Brain pericyte (primary cell): ENCODE measurements around the gene COL26A1.
"Not testable (repeated sequence)": the region's sequence is repeated elsewhere in the genome, so short reads cannot be mapped to it uniquely, and the experiment has no call there.

Experiments used
- DNase-seq: peaks from one replicate; pipeline ENCODE4 v3.0.0-alpha.2; 2012; ENCODE audit warnings: low read depth, low spot score

COL26A1 gene

DNA sequence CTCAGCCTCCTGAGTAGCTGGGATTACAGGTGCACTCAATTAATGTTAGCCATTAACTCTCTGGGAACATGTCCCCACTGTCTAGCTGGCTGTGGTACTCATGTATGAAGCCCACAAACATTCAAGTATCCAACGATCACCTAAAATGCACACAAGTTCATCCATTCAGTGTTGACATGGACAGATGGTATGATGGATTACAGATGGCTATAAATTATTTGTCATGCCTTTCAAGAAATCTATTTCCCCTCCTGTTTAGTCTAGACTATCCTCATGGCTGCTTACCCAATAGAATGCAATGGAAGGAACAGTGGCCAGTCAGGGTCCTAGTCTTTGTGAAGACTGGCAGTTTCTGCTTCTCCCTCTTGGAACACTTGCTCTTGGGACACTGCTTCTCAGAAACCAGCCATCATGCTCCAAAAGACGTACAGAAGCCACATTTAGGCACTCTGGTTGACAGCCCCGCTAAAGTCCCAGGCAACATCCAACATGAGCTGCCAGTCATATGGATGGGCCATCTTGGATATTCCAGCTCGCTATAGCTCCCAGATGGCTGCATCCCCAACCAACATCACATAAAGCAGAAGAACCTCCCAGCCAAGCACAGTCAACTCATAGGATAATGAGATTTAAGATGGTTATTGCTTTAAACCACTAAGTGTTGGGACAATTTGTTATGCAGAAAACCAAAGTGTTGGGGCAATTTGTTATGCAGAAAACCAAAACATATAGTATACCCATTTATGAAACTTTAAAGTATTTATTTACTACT is 233.3 kb downstream of the COL26A1 start:
- DNase-seq = no peak

DNA sequence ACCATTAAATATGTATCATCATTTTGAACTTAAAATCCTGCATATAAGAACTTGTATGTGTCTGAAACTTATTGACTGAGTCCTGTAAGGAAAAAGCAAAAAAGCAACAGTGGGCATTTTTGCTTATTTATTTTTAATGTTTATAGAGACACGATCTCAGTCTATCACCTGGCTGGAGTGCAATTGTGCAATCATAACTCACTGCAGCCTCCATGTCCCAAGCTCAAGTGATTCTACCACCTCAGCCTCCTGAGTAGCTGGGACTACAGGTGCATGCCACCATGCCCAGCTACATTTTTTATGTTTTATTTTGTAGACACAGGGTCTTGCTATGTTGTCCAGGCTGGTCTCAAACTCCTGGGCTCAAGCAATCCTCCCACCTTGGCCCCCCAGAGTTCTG is 234.2 kb downstream of the COL26A1 start:
- DNase-seq = no peak

DNA sequence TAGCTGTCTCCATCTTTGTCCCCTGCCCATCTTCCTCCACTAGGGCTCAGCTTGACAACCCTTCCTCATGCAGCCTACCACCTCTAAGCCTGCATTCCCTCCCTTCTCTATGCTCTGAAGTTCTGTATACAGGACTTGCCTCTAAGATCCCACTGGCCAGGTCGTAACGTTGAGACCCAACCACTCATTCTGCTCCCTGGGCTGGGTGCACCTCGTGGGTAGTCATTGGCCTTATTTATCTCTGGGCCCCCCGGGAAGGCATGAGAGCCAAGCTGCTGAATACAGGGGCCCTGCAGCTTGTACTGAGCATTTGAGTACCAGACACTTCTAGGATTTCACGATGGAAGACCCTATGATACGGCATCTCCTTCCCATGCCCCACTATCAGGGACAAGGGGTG is 235.3 kb downstream of the COL26A1 start:
- DNase-seq = no peak

DNA sequence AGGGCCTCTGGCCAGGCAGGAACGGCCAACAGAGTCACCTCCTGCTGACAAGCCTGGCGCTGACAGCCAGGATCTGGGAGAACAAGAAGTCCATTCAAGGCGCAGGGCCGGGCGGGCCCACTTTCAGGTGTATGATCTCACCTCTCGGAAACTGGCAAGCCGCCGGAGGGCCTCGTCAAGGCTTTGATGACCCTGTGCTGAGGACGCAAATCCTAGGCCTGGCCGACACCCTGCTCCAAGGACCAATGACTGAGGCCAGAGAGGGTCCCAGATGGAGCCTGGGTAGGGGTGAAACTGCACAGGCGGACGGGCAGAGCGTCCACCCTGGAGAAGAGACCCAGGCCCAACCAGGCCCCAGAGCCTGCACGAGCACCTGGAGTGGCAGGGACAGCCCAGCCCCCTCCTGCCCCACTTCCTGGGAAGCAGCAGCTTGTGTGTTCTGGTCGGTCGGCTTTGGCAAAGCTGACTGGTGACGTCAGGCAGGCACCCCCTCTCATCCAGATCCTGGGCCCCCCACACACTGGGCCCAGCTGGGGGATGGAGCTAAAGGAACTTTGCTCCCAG is 235.8 kb downstream of the COL26A1 start:
- no peak for DNase-seq

DNA sequence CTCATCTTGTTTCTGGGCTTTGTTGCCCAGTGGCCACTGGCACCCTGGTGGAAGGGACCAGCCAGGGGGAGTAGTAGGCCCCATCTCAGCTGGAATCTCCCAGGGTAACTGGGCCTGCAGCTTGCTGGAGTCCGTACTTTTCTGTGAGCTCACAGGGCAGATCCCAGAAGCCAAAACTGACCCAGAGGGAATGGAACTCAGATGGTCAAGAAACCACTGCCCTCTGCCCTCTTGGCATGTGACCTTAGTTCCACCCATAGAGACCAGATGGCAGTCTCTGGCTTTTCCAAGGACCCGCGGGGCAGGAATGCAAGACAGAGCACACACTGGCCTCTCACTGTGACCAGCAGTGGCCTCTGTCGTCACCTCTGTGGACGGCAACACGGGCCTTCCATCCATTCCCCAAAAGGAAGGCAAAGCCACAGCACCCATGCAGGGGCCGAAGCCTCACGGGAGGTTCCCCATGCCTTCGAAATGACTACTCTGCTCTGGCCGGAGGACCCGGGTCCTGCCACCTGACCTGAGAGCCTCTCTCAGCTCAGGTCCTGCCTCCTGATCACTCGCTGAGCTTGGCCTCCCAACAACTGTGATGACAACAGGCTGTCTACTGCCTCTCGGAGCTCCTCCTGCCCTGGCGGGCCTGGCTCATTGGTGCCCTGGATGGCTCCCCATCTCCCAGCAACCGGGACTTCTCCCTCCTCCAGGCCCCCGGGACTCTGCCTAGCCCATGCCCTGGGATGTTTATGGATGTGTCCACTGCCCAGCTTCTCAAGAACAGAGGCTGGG is 236.5 kb downstream of the COL26A1 start:
- no peak for DNase-seq

DNA sequence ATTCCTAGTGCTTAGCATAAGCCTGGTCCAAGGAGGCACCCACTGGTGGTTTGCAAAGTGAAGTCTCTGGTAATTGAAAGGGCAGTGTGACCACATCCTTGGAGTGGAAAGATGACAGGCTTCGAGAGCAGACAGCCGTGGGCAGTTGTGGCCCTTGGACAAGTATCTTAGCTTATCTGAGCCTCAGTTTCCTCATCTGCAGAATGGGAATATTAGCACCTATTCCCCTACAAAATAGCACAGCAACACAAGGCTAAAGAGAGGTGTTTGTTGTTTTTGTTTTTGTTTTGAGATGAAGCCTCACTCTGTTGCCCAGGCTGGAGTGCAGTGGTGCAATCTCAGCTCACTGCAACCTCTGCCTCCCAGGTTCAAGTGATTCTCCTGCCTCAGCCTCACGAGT is 237.1 kb downstream of the COL26A1 start:
- DNase-seq = no peak

DNA sequence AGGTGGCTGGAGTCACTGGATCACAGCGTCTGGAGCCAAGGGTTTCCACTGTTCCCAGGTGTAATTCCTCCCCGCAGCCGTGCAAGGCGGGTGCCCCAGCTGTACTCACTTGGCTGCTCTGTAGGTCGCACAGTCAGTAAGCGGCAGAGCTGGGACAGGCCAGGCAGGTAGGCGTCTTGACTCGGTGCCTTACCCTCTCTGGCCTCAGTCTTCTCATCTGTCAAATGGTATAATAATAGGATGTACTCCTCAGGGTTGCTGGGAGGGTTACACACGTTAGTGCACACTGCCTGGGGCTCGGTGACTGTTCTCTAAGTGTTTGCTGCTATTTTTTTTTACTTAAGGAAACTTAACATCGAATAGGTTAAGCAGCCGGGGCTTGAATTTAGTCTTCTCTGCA is 239.4 kb downstream of the COL26A1 start:
- DNase-seq = no peak

DNA sequence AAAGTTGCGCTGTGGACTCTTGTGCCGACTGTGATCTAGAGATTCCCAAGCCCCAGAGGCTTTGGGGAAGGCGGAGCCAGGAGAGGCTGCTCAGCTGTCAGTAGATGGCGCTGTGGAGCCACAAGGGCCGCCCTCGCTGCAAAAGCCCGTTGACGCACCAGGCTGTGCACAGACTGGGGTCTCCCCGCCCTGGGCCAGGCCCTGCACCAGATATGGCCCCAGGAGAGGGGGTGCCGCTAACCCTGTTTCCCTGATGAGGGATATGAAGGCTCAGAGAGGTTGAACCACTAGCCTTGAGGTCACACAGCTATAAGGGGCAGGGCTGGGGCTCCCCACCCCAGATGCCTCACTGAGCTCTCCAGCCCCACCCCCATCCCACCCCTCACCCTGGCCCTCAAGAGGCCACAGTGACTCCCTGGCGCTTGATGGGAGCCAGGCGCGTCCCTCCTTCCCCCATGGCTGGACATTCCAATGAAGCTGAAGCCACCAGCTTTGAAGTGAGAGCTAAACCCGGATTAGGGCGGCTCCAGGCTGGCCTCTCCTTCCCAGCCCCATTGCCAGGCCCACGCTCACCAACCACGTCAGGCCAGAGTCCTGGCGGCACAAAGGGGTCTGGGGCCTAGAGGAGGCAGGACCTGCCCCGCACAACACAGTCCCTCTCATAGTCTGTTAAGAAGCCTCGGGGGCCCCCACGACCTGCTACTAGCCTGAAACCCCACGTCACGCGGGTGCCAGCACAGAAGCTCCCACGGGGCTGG is 240.0 kb downstream of the COL26A1 start:
- no peak for DNase-seq

DNA sequence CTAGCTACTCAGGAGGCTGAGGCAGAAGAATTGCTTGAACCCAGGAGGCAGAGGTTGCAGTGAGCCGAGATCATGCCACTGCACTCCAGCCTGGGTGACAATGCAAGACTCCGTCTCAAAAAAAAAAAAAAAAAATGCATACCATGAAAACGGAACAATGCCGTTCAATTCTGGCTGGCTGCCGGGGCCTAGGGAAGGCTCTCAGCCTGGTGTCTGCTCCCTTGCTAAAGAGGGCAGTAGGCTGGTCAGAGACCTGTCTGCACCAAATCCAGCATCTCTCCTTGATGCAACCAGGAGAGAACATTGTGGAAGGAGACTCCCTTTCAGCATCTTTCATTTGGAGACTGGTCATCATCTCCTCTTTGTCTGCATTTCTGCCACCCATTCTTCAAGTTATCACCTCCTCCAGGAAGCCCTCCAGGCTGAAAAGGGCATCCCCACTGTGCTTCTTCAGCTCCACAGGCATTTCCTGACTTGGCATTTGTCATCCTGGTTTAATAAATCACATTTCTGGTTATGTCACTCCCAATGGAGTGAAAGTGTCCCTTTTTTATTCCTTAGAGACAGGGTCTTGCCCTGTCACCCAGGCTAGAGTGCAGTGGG is 241.8 kb downstream of the COL26A1 start:
- no peak for DNase-seq

DNA sequence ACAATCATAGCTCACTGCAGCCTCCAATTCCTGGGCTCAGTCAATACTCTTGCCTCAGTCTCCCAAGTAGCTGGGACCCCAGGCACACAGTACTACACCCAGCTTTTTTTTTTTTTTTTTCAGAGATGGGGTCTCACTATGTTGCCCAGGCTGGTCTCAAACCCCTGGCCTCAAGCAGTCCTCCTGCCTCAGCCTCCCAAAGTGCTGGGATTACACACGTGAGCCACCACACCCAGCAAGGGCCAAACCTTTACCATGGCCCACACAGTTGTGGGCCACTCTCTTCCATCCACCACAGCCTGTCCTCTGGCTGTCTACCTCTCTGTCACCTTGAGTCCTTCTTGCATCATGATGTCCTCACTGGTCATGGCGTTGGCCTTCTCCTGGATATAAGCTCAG is 242.3 kb downstream of the COL26A1 start:
- DNase-seq = not testable (repeated sequence)

DNA sequence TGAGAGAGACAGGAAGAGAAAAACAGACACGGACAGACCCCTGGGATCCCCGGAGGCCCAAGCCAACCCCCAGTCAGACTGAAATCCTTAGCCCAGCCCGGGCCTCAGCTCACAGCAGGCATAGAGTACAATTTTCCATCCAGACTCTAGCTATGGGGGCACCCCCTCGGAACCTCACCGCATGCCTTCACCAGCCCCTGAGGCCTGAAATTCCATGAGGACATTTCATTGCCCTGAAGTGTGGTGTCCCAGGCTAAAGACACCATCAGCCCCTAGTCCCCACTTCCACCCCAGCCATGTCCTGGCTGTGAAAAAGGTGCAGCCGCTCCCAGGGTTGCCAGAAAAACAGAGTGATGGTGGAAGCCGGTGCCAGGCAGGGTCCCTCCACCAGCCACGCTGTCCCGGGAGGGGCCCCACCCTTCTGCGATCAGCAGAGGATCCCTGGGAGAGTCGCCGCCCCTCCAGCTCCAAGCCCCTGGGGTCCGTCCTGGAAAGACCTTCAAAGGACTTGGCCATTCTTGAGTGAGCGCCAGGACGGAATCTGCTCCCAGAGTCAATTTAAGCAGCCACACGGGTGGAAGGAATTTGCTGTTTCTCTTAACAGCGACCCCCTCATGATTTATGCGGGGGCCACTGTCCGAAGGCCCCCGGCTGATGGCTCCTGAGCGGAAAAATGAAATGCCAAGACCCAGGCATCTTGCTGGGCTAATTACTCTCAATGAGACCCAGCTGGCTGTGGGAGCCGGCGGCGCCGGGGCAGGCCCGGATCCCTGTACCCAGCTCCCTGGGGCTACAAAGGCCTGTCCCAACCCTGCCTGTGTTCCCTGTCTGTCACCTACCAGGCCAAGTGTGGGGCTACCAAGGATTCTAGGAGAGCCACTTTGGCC is 243.2 kb downstream of the COL26A1 start:
- no peak for DNase-seq

DNA sequence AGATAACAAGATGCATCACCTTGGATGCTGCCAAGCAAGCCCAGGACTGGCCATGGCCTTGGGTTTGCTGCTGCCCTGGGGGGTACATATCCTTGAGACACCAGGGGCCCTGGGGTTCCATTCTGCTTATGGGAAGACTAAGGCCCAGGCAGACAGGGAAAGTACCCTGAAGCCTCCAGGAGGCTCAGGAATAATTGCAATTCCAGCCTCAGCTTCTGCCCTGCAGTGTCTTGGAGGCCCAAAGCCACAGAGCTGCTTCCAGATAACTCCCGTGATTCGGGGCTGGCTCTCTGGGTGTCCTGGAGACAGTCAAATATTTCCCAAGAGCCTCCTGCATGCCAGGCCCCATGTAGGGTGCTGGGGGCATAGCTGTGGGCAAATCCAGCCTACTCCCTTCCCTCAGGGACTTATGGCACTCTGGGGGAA is 243.8 kb downstream of the COL26A1 start:
- no peak for DNase-seq
